Natural killer cell (primary cell): ENCODE data around the gene SPTBN4. TPM values are rescaled to one million over a fixed set of nuclear protein-coding genes. Genes with fewer than 3 reads are reported as not detected.

Source experiments
- ATAC-seq, 3 donors: fragments of 150-1000 bp in 2 of 3; fragments of 200-7000 bp in 1 of 3; cut with Tn5 transposase; 1 replicate in 1 of 3; 2 replicates in 2 of 3; pipeline ENCODE4 v1.10.0; 2021; ENCODE audit warnings: mild to moderate bottlenecking in 2 of 3, moderate library complexity in 2 of 3
- DNase-seq, 2 donors: peaks; one replicate each; pipeline versions ENCODE4 v3.0.0 to v3.0.0-alpha.2; 2013 to 2021; ENCODE audit warnings: mixed read lengths in 1 of 2
- H3K27ac ChIP-seq: one replicate; pipeline ENCODE4 v1.5.1; 2013; ENCODE audit warnings: mild to moderate bottlenecking, low read length
- H3K27me3 ChIP-seq: one replicate; pipeline ENCODE4 v1.6.1; 2013; ENCODE audit warnings: low read length; ENCODE audit not compliant: control insufficient read depth, insufficient read depth
- H3K36me3 ChIP-seq: one replicate; pipeline ENCODE4 v1.6.1; 2013; ENCODE audit warnings: low read length; ENCODE audit not compliant: control insufficient read depth, insufficient read depth
- H3K4me1 ChIP-seq: one replicate; pipeline ENCODE4 v1.6.1; 2013; ENCODE audit warnings: low read length; ENCODE audit not compliant: control insufficient read depth, insufficient read depth
- H3K4me3 ChIP-seq: one replicate; pipeline ENCODE4 v1.5.1; 2013; ENCODE audit warnings: low read length
- H3K9me3 ChIP-seq: one replicate; pipeline ENCODE4 v1.6.1; 2013; ENCODE audit warnings: low read length; ENCODE audit not compliant: control insufficient read depth, insufficient read depth
- H3K27ac Mint-ChIP-seq, 2 donors: one replicate each; pipeline ENCODE4 v1.8.0; 2022; ENCODE audit warnings: mild to moderate bottlenecking in 2 of 2, mixed read lengths in 2 of 2, moderate library complexity in 1 of 2
- H3K27me3 Mint-ChIP-seq, 2 donors: one replicate each; pipeline ENCODE4 v1.8.0; 2022; ENCODE audit warnings: low read depth in 2 of 2, mixed read lengths in 2 of 2
- H3K36me3 Mint-ChIP-seq: one replicate; pipeline ENCODE4 v1.8.0; 2022; ENCODE audit warnings: mixed read lengths
- H3K4me1 Mint-ChIP-seq, 2 donors: one replicate each; pipeline ENCODE4 v1.8.0; 2022; ENCODE audit warnings: mixed read lengths in 2 of 2
- H3K4me3 Mint-ChIP-seq: one replicate; pipeline ENCODE4 v1.8.0; 2022; ENCODE audit warnings: mild to moderate bottlenecking, moderate library complexity, mixed read lengths
- H3K9me3 Mint-ChIP-seq, 2 donors: one replicate each; pipeline ENCODE4 v1.8.0; 2022; ENCODE audit warnings: mixed read lengths in 2 of 2
- CTCF ChIP-seq: fragments of 200-600 bp; IDR thresholded peaks from one replicate; pipeline ENCODE4 v1.8.0; 2022; ENCODE audit warnings: antibody characterized with exemption
- WGBS: methylation state at CpG from one replicate; pipeline ENCODE4 v1.1.7; 2013; ENCODE audit warnings: missing lambda C conversion rate; ENCODE audit not compliant: insufficient coverage; 5-methylcytosine and 5-hydroxymethylcytosine counted together
- intact Hi-C: fragments of 100-400 bp; cut with micrococcal nuclease; formaldehyde crosslinking; loops from one replicate; pipeline ENCODE4 v1.14.2; 2022
- total RNA-seq, 4 donors: library from RNA; stranded (reverse); fragments of 120-200 nt in 1 of 4; gene quantifications; one replicate each; pipeline versions ENCODE4 v1.2.3 to v1.2.4, GENCODE V29; 2013 to 2022

The SPTBN4 gene
- total RNA-seq, 3 donors from 2014 or later (not counting 1 experiment from before 2014, with no cell fraction given), result 0.16 to 0.63 (median 0.31) TPM

- intact Hi-C loops, result no loop called here
- no peak for ATAC-seq
- H3K4me1 Mint-ChIP-seq, result peaks cover 19 to 27% of the 10 kb centered on the region in 2 donors
- peaks cover 6% of the 10 kb centered on the region for H3K36me3 Mint-ChIP-seq
- no peak for DNase-seq
- Histone ChIP-seq H3K36me3 (peaks cover 10% of the 10 kb centered on the region), H3K9me3 (no peaks in the 10 kb centered on the region), H3K27ac (no peak overlapping the region), H3K4me1 (peaks cover 21% of the 10 kb centered on the region), H3K4me3 (no peak overlapping the region), H3K27me3 (no peaks in the 10 kb centered on the region)
- H3K27ac Mint-ChIP-seq, result no peak overlapping the region
- WGBS, result 90% methylated on average over 2 of the region's 4 CpGs
- H3K4me3 Mint-ChIP-seq, result no peak overlapping the region
- H3K27me3 Mint-ChIP-seq, result no peaks in the 10 kb centered on the region
- TF ChIP-seq CTCF, result no peak
- H3K9me3 Mint-ChIP-seq, result no peaks in the 10 kb centered on the region
These were observed 151.2 kb downstream of the SPTBN4 start for GRCh38 chr19:40617961-40618360.

DNA sequence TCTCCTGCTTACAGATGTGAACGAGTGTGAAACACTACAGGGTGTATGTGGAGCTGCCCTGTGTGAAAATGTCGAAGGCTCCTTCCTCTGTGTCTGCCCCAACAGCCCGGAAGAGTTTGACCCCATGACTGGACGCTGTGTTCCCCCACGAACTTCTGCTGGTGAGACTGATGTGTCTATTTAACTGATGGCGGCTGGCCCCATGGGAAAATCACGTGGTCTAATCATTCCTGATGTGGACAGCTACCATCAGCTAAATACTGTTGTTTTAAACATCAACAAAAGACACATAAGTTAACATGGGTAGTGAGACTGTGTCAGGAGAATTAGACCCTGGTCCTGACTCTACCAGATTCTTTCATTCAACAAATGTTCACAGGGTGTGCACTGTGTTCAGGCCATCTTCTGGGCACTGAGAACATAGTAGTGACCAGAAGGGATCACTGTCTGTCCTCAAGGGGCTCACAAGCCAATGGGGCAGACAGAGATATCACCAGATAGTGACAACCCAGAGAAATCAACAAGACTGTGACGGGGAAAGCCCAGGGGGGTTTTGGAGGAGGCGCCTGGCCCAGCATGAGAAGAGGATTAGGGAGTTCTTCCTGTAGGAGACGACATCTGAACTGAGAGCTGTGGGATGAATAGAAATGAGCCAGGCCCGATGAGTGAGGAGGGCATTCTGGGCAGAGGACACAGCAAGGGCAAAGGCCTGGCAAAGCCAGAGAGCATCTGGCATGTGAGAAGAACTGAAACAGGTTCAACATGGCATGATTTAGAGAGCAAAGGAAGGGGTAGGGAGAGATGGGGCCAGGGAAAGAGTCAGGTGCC is 152.7 kb downstream of the SPTBN4 start:
- H3K27ac ChIP-seq, result no peak overlapping the region
- DNase-seq (no peak), ATAC-seq (no peak)
- Mint-ChIP-seq H3K9me3 (no peaks in the 10 kb centered on the region), H3K27me3 (no peaks in the 10 kb centered on the region), H3K36me3 (peaks cover 6% of the 10 kb centered on the region), H3K4me1 (peaks cover 8 to 11% of the 10 kb centered on the region in 2 donors), H3K27ac (no peak overlapping the region), H3K4me3 (no peak overlapping the region)
- peaks cover 20% of the 10 kb centered on the region for H3K36me3 ChIP-seq
- H3K27me3 ChIP-seq, result no peaks in the 10 kb centered on the region
- H3K4me3 ChIP-seq, result no peak overlapping the region
- WGBS, result 82% methylated on average over 11 of the region's 11 CpGs
- intact Hi-C loops, result no loop called here
- no peak for TF ChIP-seq CTCF
- H3K9me3 ChIP-seq, result no peaks in the 10 kb centered on the region
- peaks cover 5% of the 10 kb centered on the region for H3K4me1 ChIP-seq

DNA sequence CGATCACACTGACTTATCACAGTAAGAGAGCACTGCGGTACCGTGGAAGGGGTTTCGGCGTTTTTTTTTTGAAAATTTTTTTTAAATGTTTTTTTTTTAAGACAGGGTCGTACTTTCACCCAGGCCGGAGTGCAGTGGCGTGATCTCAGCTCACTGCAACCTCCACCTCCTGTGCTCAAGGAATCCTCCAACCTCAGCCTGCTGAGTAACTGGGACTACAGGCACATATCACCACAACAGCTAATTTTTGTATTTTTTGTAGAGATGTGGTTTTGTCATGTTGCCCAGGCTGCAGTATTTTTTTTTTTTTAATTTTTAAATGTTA is 153.3 kb downstream of the SPTBN4 start:
- peaks cover 6% of the 10 kb centered on the region for H3K36me3 Mint-ChIP-seq
- H3K4me1 Mint-ChIP-seq, result peaks cover 2 to 9% of the 10 kb centered on the region in 2 donors
- intact Hi-C loops, result no loop called here

More for the DNA sequence above, 153.3 kb downstream of the SPTBN4 start:
- ATAC-seq (no peak), DNase-seq (no peak)
- no peak for TF ChIP-seq CTCF
- no peak overlapping the region for H3K27ac ChIP-seq
- no peaks in the 10 kb centered on the region for H3K27me3 Mint-ChIP-seq
- H3K4me3 ChIP-seq, result no peak overlapping the region
- 91% methylated on average over 8 of the region's 8 CpGs for WGBS
- no peaks in the 10 kb centered on the region for H3K27me3 ChIP-seq
- H3K4me1 ChIP-seq, result no peaks in the 10 kb centered on the region
- no peaks in the 10 kb centered on the region for H3K9me3 Mint-ChIP-seq
- H3K27ac Mint-ChIP-seq, result no peak overlapping the region
- peaks cover 20% of the 10 kb centered on the region for H3K36me3 ChIP-seq
- H3K4me3 Mint-ChIP-seq, result no peak overlapping the region
- no peaks in the 10 kb centered on the region for H3K9me3 ChIP-seq
